Activated CD4-positive, alpha-beta T cell treated with anti-CD3 and anti-CD28 coated beads, Interleukin-2, amount 50 U/mL, for 48 hours (primary cell): ENCODE measurements around the gene GK.
"Not testable (repeated sequence)": the region's sequence is repeated elsewhere in the genome, so short reads cannot be mapped to it uniquely, and the experiment has no call there.

Source experiments
- DNase-seq, 2 experiments: peaks; one replicate each; pipeline ENCODE4 v3.0.0-alpha.2; 2020

Gene GK

GRCh38 chrX:30653415-30654131 lies at the start of gene GK:
GK (plus strand) TSS chrX:30653423; CDS start chrX:30653538, 115 bp downstream.
- DNase-seq: peak; percentile 12 to 13

GRCh38 chrX:30607155-30607554 lies 46.1 kb upstream of the GK start:
- no peak for DNase-seq

GRCh38 chrX:30610026-30610425 lies 43.2 kb upstream of the GK start:
- DNase-seq: no peak

GRCh38 chrX:30612250-30612655 lies 41.0 kb upstream of the GK start:
- no peak for DNase-seq

DNA sequence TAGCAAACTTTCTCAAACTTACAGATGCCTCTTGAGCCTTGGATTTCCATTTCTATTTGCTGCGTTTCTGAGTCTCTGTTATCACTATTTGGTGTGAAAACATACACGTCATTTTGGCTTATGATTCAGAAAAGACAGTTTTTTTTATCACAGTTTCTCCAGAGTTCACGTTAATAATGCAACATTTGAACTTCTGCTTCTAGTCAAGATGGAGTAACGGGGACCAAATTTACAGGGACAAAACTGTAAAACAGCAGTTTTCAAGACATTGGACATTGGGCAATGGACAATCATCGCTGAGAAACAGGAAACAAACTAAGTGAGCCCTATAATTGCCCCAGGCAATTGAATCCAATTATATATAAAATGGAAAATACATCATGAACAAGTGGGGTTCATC lies 39.5 kb upstream of the GK start:
- DNase-seq: no peak

- DNase-seq: no peak
Measured at GRCh38 chrX:30615229-30615628, 38.0 kb upstream of the GK start.

DNA sequence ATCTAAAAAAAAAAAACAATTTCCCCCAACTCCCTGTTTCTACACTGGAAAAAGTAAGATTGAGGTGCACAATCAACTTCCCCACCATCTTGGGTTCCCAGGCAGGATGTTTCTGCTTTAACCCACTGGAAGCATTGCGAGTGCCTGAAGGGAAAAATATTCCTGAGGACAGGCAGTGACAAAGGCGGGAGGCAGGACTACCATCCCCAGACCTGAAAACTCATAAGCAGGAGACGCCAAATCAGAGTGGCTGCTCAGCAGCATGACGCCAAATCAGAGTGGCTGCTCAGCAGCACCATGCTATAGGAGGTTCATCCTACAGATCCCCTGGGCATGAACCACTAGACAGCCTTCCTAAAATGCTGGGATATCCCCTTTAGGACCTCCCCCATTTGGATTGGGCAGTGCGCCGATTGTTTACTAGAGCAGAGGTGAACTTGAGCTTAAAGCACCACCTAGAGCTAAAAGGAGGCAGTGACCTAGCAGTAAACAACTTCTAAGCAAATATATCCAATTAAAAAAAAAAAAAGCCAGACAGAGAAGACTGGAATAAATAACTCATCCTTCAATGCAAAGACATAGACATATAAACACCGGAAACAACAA lies 35.0 kb upstream of the GK start:
- no peak for DNase-seq

DNA sequence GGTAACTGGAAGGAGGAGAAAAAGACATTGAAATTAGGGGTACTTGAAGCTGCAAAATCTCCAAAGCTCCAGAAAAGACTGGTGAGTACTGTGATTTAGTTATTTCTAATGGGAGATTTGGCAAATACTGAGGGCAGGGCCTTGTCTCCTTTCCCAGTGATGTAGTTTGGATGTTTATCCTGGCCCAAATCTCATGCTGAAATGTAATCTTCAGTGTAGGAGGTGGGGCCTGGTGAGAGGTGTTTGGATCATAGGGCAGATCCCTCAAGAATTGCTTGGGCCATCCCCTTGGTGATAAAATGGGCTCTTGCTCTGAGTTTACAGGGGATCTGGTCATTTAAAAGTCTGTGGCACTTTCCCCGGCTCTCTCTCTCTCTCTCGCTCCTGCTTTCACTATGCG lies 33.1 kb upstream of the GK start:
- DNase-seq: no peak

DNA sequence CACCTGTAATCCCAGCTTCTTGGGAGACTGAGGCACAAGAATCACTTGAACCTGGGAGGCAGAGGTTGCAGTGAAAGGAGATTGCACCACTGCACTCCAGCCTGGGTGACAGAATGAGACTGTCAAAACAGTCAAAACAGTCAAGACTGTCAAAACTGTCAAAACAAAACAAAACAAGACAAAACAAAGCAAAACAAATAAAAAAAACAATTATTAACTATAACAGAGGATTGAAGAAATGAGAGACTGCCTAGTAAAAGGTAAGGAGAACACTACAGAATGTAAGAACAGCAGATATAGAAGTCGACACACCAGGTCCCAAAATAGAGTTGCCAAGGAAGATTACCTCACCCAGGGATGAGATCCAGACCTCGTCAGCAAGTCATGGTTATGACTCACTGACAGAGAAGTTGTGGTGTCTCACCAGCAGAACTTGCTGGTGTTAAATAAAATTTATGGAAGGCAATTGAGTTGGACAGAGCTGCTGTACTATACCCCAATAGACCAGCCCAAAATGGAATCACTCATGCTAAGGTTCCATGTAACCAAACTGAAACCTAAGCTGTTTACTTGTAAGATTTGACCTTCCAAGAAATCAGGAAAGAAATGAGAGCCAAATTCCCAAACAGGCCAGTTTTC lies 32.1 kb upstream of the GK start:
- no peak for DNase-seq

GRCh38 chrX:30622361-30622760 lies 30.9 kb upstream of the GK start:
- DNase-seq: no peak

DNA sequence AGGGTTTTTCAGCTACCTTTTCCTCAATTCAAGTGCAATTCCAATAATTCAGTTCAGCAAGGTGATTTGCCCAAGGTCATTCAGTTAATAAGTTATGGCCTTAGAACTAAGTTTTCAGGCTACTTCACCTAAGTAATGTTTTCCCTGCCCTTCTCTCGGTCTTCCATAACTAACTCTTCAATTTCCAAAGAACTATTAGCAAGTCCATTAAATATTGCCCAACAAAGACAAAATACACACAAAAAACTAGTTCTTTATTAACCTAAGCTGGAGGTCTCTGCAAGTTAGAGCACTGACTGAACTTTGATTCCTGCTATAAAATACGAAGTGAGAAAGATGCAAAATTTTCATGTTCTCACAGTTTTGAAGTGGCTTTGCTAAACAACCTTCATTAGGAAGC lies 26.8 kb upstream of the GK start:
- no peak for DNase-seq

DNA sequence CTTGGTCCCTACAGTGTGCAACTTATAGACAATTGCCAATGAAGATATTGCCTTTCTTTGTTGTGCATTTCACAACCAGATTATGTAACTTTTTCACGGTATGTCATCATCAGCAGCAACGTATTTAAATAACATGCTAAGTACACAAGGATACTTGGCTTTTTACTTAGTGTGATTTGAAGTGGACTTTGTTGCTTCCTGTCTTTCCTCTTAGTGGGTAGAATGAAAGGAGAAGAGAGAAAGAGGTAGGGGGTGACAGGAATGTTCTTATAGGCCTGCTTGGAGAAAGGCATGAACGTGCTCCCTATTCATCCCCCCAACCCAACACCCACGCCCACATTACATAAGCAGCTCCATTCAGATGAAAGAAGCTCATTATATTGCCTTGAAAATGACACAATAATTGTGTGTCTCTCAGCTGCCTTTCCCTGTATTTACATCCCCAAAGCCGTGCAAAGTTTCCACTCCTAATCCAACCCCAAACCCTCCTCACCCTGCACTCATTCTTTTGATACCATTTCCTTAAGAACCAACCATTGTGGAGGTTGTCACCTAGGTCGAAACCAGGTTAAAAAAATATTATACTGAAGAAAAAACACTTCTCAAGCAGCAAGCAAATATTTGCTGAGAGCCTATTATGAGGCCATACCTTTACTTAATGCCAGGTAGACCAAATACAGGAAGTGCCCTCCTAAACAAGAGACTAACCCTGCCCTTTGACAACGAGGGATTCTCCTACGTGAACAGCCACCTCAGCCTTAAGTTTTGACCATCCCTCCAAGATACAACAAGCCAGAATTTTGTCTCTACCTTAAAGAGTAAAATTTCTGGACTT lies 25.2 kb upstream of the GK start:
- DNase-seq: no peak

- DNase-seq: not testable (repeated sequence)
Measured at GRCh38 chrX:30634070-30634469, 19.2 kb upstream of the GK start.

- no peak for DNase-seq
Measured at GRCh38 chrX:30635630-30636029, 17.6 kb upstream of the GK start.

DNA sequence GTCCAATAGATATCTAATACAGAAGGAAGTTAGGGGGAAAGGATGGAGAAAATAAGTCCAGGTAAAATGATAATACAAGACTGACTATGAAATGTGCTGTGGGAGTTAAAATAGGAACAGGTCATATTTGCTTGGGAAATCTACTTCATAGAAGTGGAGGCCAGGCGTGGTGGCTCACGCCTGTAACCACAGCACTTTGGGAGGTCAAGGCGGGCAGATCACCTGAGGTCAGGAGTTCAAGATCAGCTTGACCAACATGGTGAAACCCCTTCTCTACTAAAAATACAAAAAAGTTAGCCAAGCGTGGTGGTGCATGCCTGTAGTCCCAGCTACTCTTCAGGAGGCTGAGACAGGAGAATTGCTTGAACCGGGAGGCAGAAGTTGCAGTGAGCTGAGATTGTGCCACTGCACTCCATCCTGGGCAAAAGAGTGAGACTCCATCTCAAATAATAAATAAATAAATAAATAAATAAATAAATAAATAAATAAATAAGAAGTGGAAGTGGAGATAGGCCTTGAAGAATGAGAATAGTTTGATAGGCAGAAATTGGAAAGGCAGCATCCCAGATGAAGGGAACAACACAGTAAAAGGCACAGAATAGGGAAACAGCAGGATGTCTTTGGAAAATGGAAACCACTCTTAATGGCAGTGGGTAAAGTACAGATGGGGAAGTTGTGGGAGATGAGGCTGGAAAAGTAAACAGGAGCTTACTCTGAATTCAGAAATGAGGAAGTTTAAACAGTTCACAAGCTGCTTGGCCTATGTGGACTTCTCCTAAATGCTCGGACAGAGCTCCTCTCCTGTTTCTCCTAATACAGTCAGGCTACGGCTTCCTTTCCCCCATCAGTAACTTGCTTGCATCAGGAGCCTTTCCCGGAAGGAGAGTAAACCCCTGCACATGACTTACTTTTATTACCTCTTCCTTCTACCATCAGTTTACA lies 15.1 kb upstream of the GK start:
- DNase-seq: no peak

DNA sequence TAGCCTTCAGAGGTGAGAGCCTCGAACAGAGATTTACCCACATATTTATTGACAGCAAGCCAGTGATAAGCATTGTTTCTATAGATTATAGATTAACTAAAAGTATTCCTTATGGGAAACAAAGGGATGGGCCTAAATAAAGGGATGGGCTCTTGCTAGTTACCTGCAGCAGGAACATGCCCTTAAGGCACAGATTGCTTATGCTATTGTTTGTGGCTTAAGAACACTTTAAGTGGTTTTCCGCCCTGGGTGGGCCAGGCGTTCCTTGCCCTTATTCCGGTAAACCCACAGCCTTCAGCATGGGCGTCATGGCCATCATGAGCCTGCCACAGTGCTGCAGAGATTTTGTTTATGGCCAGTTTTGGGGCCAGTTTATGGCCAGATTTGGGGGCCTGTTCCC lies 13.5 kb upstream of the GK start:
- not testable (repeated sequence) for DNase-seq

DNA sequence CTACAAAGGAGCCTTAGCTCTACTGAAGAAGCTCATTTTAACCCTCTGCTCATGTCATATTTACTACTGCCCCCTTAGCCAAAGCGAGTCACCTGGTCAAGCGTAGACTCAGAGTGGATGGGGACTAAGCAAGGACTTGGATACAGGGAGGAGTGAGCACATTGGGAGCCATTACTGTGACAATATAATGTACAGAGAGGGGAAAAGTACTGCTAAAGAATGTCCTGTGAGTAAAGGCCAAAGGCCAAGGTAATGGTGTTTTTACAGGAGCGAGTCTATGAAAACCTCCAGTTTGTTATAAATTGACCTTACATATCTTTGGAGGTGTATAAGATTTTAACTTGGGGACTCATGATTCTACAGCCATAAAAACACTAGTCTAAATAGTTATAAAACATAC lies 10.6 kb upstream of the GK start:
- no peak for DNase-seq

DNA sequence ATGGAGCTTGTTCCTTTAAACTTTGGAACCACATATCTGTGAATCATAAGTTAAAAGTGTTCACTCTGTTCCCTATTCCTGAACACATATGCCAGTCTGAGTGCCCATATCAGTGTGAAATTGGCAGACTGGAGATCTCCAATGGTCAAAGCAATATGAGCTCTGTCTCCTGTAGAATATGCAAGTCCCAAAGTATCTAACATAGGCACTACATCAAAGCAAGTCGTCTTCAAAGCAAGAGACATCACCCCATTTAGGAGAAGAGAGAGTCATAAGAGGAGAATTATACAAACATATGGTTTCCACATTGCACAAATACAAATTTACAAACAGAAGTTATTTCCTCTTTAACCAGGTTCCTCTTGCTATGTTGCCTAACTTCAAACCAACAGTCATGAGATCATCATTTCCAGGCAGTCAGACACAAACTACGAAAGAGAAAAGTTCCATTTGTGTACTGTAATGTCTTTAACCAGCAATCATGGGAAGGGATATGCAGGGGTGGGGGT lies 9.9 kb upstream of the GK start:
- no peak for DNase-seq

DNA sequence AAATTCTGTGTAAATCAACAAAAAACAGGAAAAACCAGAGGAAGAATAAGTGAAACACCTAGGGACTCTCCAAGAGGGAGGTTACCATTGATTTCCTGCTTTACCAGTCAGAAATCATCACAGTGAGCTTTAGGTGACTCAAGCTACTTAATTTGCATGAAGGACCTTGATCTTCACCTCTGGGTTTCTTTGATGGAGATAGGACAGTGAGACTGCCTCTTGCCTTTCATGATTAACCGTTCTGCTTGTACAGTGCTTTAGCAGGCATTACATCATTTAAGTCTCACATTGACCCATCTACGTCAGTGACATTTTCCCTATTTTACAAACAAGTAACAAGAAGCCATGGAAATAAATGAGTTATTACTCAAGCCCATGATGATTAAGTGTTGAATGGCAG lies 3.4 kb upstream of the GK start:
- no peak for DNase-seq

GRCh38 chrX:30652527-30653414 lies 452 bp upstream of the GK start:
- DNase-seq: peak; percentile 91 to 93

GRCh38 chrX:30654386-30654785 lies 1.2 kb downstream of the GK start:
- DNase-seq: not testable (repeated sequence)
